Gastrocnemius medialis (tissue), 4 donors: Measurements from ENCODE around the gene MOSPD3. TPM values are rescaled to one million over a fixed set of nuclear protein-coding genes. Genes with fewer than 3 reads are reported as not detected.
A peak's percentile ranks its signal among the peaks of the same experiment; 100 is the strongest.

Experiments
- ATAC-seq, 2 donors: fragments of 150-250 bp; one replicate each; pipeline ENCODE4 v1.9.1; 2016
- DNase-seq, 2 donors: peaks; one replicate each; pipeline ENCODE4 v3.0.0-alpha.2; 2019
- H3K27ac ChIP-seq, 4 donors: fragments of 200-600 bp; sonication (generic); 1 replicate in 1 of 4; 2 replicates in 3 of 4; pipeline ENCODE4 v1.5.1; 2016 to 2018; ENCODE audit warnings: mild to moderate bottlenecking in 2 of 4, moderate library complexity in 1 of 4
- H3K27me3 ChIP-seq, 3 donors: fragments of 200-600 bp; sonication (generic) in 2 of 3; 1 replicate in 1 of 3; 2 replicates in 2 of 3; pipeline versions ENCODE4 v1.5.1 to v1.6.0; 2016 to 2019; ENCODE audit warnings: mild to moderate bottlenecking in 1 of 3, moderate library complexity in 1 of 3
- H3K36me3 ChIP-seq, 2 donors: fragments of 200-600 bp; sonication (generic) in 1 of 2; one replicate each; pipeline ENCODE4 v1.5.1; 2017 to 2018
- H3K4me1 ChIP-seq, 2 donors: fragments of 200-600 bp; sonication (generic) in 1 of 2; one replicate each; pipeline ENCODE4 v1.5.1; 2016 to 2017; ENCODE audit warnings: mild to moderate bottlenecking in 2 of 2
- H3K4me3 ChIP-seq, 4 donors: fragments of 200-600 bp; sonication (generic) in 3 of 4; 1 replicate in 1 of 4; 2 replicates in 3 of 4; pipeline ENCODE4 v1.5.1; 2016 to 2019; ENCODE audit warnings: mild to moderate bottlenecking in 2 of 4
- H3K9me3 ChIP-seq, 3 donors: fragments of 200-600 bp; sonication (generic) in 2 of 3; 1 replicate in 1 of 3; 2 replicates in 2 of 3; pipeline ENCODE4 v1.5.1; 2016 to 2019
- POLR2A ChIP-seq, 2 donors: fragments of 450-650 bp; IDR thresholded peaks; one replicate each; pipeline ENCODE4 v1.6.1; 2017; ENCODE audit warnings: antibody characterized with exemption in 2 of 2, mild to moderate bottlenecking in 2 of 2, moderate library complexity in 2 of 2
- in situ Hi-C, 4 donors: fragments of 200-750 bp; cut with MboI; loops; one replicate each; pipeline versions ENCODE4 v1.15.0 to v1.8.0; 2017; ENCODE audit warnings: low sequenced_read_pairs in 4 of 4
- intact Hi-C: fragments of 100-400 bp; cut with DNase I; formaldehyde crosslinking; loops from one replicate; pipeline ENCODE4 v1.15.1; 2023; ENCODE audit warnings: low total_unique reads
- total RNA-seq, 4 donors: library from RNA; depleted of rRNA; stranded (reverse); fragments of >200 nt; gene quantifications; one replicate each; pipeline versions ENCODE4 v1.1.0 to v1.2.3, GENCODE V29; 2016
- TF ChIP-seq, protein P1 (sequence below), 5 experiments: fragments of 450-650 bp in 3 of 5; fragments of 200-600 bp in 2 of 5; sonication (generic) in 2 of 5; IDR thresholded peaks in 4 of 5; conservative IDR thresholded peaks in 1 of 5; 1 replicate in 4 of 5; 2 replicates in 1 of 5; pipeline ENCODE4 v1.5.1; 2016 to 2019; ENCODE audit warnings: antibody characterized with exemption in 5 of 5, mild to moderate bottlenecking in 3 of 5, moderate library complexity in 3 of 5

The MOSPD3 gene
- total RNA-seq, 4 donors from 2014 or later, result 3.5 to 9.1 (median 4.6) TPM

DNA sequence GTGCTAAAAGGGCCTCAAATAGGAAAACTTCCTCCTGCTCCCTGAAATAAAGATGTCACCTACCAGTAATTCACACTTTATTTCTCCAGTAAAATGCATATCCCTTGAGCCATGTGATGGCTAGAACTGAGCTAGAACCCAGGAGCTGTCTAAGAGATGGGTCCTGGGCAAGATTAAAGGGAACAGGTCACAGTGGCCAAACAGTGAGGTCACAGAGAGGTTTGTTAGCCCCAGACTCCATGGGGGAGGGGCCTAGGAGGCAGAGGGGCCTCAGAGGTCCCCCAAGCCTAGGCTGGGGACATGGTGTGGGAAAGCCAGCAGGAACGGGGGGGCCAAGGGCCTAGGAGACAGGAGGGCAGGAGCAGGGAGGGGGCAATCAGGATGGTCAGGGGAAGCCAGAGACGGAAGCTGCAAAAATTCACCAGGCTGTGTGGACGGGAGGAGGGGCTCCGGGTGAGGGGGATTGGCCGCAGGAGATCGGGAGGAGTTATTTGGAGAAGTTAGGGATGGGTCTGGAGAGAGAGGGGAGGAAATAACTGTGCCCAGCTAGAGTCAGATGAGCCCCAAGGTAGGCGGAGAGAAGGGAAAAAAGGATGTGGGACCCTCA lies 22.9 kb upstream of the MOSPD3 start:
- in situ Hi-C loops, result loop anchor here in 1 of 4 donors (10.0 to 25.0 kb wide), 2 partner anchors 105 to 273 kb away; partner anchors contain the start of genes GIGYF1, SLC12A9 and TRIP6
- TF ChIP-seq, protein P1, sequence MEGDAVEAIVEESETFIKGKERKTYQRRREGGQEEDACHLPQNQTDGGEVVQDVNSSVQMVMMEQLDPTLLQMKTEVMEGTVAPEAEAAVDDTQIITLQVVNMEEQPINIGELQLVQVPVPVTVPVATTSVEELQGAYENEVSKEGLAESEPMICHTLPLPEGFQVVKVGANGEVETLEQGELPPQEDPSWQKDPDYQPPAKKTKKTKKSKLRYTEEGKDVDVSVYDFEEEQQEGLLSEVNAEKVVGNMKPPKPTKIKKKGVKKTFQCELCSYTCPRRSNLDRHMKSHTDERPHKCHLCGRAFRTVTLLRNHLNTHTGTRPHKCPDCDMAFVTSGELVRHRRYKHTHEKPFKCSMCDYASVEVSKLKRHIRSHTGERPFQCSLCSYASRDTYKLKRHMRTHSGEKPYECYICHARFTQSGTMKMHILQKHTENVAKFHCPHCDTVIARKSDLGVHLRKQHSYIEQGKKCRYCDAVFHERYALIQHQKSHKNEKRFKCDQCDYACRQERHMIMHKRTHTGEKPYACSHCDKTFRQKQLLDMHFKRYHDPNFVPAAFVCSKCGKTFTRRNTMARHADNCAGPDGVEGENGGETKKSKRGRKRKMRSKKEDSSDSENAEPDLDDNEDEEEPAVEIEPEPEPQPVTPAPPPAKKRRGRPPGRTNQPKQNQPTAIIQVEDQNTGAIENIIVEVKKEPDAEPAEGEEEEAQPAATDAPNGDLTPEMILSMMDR (IDR thresholded peaks at IDR 0.05 in 4 of 5, conservative IDR thresholded peaks at IDR 0.05 in 1 of 5), result no peak
- no peak for TF ChIP-seq POLR2A (IDR thresholded peaks at IDR 0.05)
- DNase-seq (no peak), ATAC-seq (no peak)
- Histone ChIP-seq H3K27ac (peak overlapping the region in 2 of 4 donors; percentile 7 to 63), H3K9me3 (no peaks in the 10 kb centered on the region), H3K27me3 (no peaks in the 10 kb centered on the region), H3K4me3 (no peak overlapping the region), H3K36me3 (no peaks in the 10 kb centered on the region), H3K4me1 (peaks cover 10 to 17% of the 10 kb centered on the region in 2 donors)
- intact Hi-C loops, result no loop called here

- Histone ChIP-seq H3K27ac (peak overlapping the region; percentile 5 to 63 (median 29)), H3K9me3 (no peaks in the 10 kb centered on the region), H3K36me3 (no peaks in the 10 kb centered on the region), H3K4me3 (peak overlapping the region in 1 of 4 donors; percentile 9), H3K27me3 (no peaks in the 10 kb centered on the region), H3K4me1 (peaks cover 3 to 9% of the 10 kb centered on the region in 2 donors)
- no peak for DNase-seq
- TF ChIP-seq, protein P1 (IDR thresholded peaks at IDR 0.05 in 4 of 5, conservative IDR thresholded peaks at IDR 0.05 in 1 of 5), result no peak
- TF ChIP-seq POLR2A (IDR thresholded peaks at IDR 0.05), result no peak
- intact Hi-C loops (no loop called here), in situ Hi-C loops (loop anchor here in 1 of 4 donors (25.0 kb wide), 1 partner anchor 272 kb away; the partner anchor contains the start of genes SLC12A9 and TRIP6)
- ATAC-seq, result no peak
These were observed 22.1 kb upstream of the MOSPD3 start for GRCh38 chr7:100590077-100590737.

DNA sequence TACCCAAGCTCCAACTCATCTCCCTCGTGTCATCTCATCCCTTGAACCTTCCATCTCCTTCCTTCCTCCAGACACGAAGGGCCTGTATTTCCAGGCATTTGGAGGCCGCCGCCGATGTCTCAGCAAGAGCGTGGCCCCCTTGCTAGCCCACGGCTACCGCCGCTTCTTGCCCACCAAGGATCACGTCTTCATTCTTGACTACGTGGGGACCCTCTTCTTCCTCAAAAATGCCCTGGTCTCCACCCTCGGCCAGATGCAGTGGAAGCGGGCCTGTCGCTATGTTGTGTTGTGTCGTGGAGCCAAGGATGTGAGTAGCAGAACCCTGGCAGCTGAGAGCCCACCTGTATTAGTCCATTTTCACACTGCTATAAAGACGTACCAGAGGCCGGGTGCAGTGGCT lies 20.7 kb upstream of the MOSPD3 start:
- Histone ChIP-seq H3K4me3 (no peak overlapping the region), H3K27ac (no peak overlapping the region), H3K36me3 (no peaks in the 10 kb centered on the region), H3K4me1 (peaks cover 0 to 5% of the 10 kb centered on the region in 2 donors), H3K9me3 (no peaks in the 10 kb centered on the region), H3K27me3 (no peaks in the 10 kb centered on the region)
- TF ChIP-seq, protein P1 (IDR thresholded peaks at IDR 0.05 in 4 of 5, conservative IDR thresholded peaks at IDR 0.05 in 1 of 5), result no peak
- no peak for TF ChIP-seq POLR2A (IDR thresholded peaks at IDR 0.05)
- in situ Hi-C loops (loop anchor here in 1 of 4 donors (25.0 kb wide), 1 partner anchor 271 kb away; the partner anchor contains the start of genes SLC12A9 and TRIP6), intact Hi-C loops (no loop called here)
- ATAC-seq (no peak), DNase-seq (no peak)

- Histone ChIP-seq H3K9me3 (no peaks in the 10 kb centered on the region), H3K27me3 (no peaks in the 10 kb centered on the region), H3K27ac (no peak overlapping the region), H3K36me3 (no peaks in the 10 kb centered on the region), H3K4me3 (no peak overlapping the region), H3K4me1 (no peaks in the 10 kb centered on the region)
- DNase-seq (no peak), ATAC-seq (no peak)
- TF ChIP-seq, protein P1 (IDR thresholded peaks at IDR 0.05 in 4 of 5, conservative IDR thresholded peaks at IDR 0.05 in 1 of 5), result no peak
- no peak for TF ChIP-seq POLR2A (IDR thresholded peaks at IDR 0.05)
- in situ Hi-C loops (loop anchor here in 1 of 4 donors (25.0 kb wide), 1 partner anchor 267 kb away; the partner anchor contains the start of genes SLC12A9 and TRIP6), intact Hi-C loops (no loop called here)
These were observed 17.2 kb upstream of the MOSPD3 start for GRCh38 chr7:100595188-100595587.
